ENCODE results near the gene SPRR5. TPM values are rescaled to one million over a fixed set of nuclear protein-coding genes. Genes with fewer than 3 reads are reported as not detected.

SPRR5 gene
- total and polyA plus RNA-seq, 2 donors (not counting 3 experiments of a cell fraction or from before 2014, with no cell fraction given): not detected

GRCh38 chr1:152899883-152900282 is 47.1 kb upstream of the SPRR5 start:
- BruUV-seq (replicated peaks): no TSS peak

More at GRCh38 chr1:152899883-152900282, 47.1 kb upstream of the SPRR5 start:
- Histone ChIP-seq H3K9ac (replicated peaks; ENCODE audit: extremely low read depth, insufficient read depth, low read length) (no peak overlapping the region), H3K79me2 (ENCODE audit: control insufficient read depth, insufficient read depth, low read length) (no peaks in the 10 kb centered on the region), H3K27ac (ENCODE audit: insufficient read depth, low read depth, low read length) (no peak overlapping the region), H3K27me3 (ENCODE audit: control insufficient read depth in 2 of 2, insufficient read depth in 2 of 2, low read length in 2 of 2) (no peaks in the 10 kb centered on the region), H3K4me2 (ENCODE audit: insufficient read depth, low read length) (no peak overlapping the region), H3K9me1 (replicated peaks; ENCODE audit: control insufficient read depth, extremely low read depth, insufficient read depth, low read length) (no peaks in the 10 kb centered on the region), H3K4me3 (replicated peaks in 1 of 3; ENCODE audit: insufficient read depth in 1 of 3, low read depth in 1 of 3, low read length in 3 of 3) (no peak overlapping the region), H2AFZ (ENCODE audit: low read depth, low read length) (no peak overlapping the region), H3K36me3 (ENCODE audit: control insufficient read depth in 2 of 2, extremely low read depth in 1 of 2, insufficient read depth in 2 of 2, low read length in 2 of 2) (no peaks in the 10 kb centered on the region), H4K20me1 (replicated peaks; ENCODE audit: control insufficient read depth, extremely low read depth, insufficient read depth, low read length) (no peaks in the 10 kb centered on the region), H3K9me3 (replicated peaks; ENCODE audit: control insufficient read depth, insufficient read depth, low read length) (no peaks in the 10 kb centered on the region), H3K4me1 (ENCODE audit: control insufficient read depth, extremely low read depth, insufficient read depth, low read length) (no peaks in the 10 kb centered on the region)
- intact Hi-C loops (cut with micrococcal nuclease) (no loop called here), dilution Hi-C loops (cut with MboI; ENCODE audit: extremely low pct_ligation_motif_present, low sequenced_read_pairs) (no loop called here)
- ChIA-PET POLR2A (no interaction called here), CTCF (interaction anchor here (0.7 kb wide), 1 partner anchor 257 kb away, joined by 7 read pairs; no protein-coding TSS in a partner anchor)
- TF ChIP-seq, protein P1, sequence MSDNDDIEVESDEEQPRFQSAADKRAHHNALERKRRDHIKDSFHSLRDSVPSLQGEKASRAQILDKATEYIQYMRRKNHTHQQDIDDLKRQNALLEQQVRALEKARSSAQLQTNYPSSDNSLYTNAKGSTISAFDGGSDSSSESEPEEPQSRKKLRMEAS (IDR thresholded peaks at IDR 0.05; ENCODE audit: insufficient read depth, insufficient read length): no peak
- TF ChIP-seq MYC (IDR thresholded peaks at IDR 0.05; ENCODE audit: low read depth, low read length) (no peak), EZH2 (IDR thresholded peaks at IDR 0.05; ENCODE audit: borderline replicate concordance, low read depth, low read length, severe bottlenecking) (no peak), FOS (IDR thresholded peaks at IDR 0.05; ENCODE audit: borderline replicate concordance, insufficient read depth, low read length) (no peak), JUN (IDR thresholded peaks at IDR 0.05; ENCODE audit: borderline replicate concordance, insufficient read depth, insufficient read length, low read depth) (no peak), POLR2A (IDR thresholded peaks at IDR 0.05; ENCODE audit: low read depth, low read length) (no peak), CTCF (IDR thresholded peaks at IDR 0.05; ENCODE audit: extremely low read depth in 1 of 2, insufficient read depth in 1 of 2, low read depth in 1 of 2, low read length in 2 of 2) (no peak), POLR2AphosphoS5 (IDR thresholded peaks at IDR 0.05; ENCODE audit: insufficient read depth, low read depth, low read length) (no peak), GATA2 (IDR thresholded peaks at IDR 0.05; ENCODE audit: insufficient read depth, insufficient read length, low read depth, low read length) (no peak)
- no peak for FAIRE-seq
- no peak for DNase-seq (ENCODE audit: low read depth, low spot score)

Measured in endothelial cell of umbilical vein (primary cell).